Hematopoietic multipotent progenitor cell treated with erythropoietin and hydrocortisone succinate and interleukin-3 and kit ligand, for 8 days (in vitro differentiated cells): ENCODE measurements around the gene DPP9.
A peak's percentile ranks its signal among the peaks of the same experiment; 100 is the strongest.
"Not testable (repeated sequence)": the region's sequence is repeated elsewhere in the genome, so short reads cannot be mapped to it uniquely, and the experiment has no call there.

ENCODE experiments used
- DNase-seq: peaks from one replicate; pipeline ENCODE4 v3.0.0-alpha.2; 2015

DPP9 gene

DNA sequence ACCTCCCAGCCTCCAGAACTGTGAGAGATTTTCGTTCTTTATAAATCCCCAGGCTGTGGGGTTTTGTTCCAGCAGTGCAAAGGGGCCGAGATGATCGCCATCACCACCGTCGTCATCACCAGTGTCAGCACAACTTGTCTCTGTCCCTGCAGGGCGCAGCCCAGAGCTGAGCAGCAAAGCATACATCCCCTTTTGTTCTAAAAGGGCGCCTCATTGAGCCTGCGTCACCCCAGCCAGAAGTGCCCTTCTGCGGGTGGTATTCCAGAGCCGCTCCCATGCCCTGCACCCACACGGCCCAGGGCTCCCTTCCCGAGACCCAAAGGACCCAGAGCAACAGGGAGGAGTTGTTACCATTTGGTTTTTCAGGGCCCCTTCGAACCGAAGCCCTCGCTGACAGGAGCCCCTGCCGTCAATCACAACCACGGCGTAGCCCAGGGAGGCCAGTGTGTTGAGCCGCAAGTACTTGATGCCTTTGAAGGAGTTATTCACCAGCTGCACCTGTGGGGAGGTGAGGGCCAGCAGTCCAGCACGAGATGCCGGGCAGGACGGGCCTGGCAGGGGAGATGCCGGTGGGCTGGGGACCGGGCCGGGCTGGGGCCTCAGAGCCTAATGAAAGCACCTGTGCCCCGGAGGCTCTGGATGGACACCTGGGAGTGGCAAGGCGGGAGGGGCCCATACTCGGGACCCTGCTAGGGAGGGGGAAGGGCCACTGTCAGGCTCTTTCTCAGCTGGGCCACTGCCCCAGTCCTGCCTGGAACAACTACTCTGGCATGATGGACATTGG is 39.1 kb downstream of the DPP9 start:
- no peak for DNase-seq

- DNase-seq, result no peak
Measured at GRCh38 chr19:4682417-4683200, 41.0 kb downstream of the DPP9 start.

GRCh38 chr19:4680021-4680420 is 43.6 kb downstream of the DPP9 start:
- not testable (repeated sequence) for DNase-seq

- peak; percentile 60 for DNase-seq
Measured at GRCh38 chr19:4678881-4679790, 44.5 kb downstream of the DPP9 start.

DNA sequence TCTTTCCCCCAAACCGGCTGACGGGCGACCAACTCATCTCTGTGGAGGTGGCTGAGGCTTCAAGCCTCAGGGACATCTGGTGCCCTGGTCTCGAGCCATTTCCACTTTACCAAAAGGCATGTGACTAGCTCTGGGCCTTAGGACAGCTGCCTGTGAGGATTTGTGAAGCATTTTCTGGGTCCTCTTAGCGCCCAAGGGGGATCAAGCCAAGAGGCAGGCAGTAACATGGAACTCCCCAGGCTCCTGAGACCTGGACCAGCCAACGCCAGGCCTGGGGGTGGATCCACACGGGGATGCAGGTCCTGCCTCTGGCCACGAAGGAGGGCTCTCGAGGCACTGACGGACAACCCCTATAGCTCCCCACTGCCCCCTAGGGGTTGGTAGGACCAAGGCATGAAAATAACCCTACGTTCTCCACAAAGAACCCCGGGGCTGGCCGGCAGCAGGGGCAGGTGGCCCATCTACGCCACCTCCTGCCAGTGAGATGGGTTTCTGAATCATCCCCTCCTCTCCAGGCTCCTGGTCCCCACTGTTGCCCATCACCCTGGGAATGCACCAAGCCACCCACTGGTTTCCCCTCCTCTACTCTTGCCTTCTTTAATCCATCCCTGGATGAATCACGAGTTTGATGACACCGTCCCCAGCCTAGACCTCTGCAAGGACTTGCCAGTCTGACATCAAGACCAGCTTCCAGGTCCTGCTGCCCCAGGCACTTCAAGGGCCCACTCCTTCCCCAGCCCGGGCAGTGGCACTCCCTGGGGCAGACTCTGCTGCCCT is 46.5 kb downstream of the DPP9 start:
- DNase-seq, result peak; percentile 71

DNA sequence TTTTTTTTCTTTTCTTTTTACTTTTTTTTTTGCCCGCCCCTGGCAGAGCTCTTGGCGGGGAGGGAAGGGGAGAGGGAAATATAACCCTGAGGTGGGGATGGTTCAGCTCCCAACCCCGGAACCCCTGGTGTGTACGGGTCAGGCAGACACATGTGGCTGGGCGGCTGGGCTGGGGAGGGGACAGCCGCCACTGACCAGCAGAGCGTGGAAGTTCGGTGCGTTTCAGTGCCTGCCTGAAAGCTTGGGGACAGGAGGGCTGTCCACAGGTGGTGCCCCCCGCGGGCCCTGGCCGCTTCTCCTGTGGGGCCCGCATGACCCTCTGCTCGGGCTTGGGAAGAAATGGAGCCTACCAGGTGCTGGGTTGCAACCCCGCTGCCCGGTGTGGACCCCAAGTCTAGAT is 48.3 kb downstream of the DPP9 start:
- no peak for DNase-seq

DNA sequence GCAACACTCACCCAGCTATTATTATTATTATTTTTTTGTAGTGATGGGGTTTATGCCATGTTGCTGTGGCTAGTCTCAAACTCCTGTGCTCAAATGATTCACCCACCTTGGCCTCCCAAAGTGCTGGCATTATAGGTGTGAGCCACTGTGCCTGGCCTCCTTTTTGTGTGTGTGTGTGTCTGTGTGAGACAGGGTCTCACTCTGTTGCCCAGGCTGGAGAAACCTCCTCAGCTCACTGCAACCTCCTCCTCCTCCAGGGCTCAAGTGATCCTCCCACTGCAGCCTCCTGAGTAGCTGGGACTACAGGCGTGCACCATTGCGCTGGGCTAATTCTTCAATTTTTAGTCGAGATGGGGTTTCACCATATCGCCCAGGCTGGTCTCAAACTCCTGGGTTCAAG is 49.9 kb downstream of the DPP9 start:
- no peak for DNase-seq

DNA sequence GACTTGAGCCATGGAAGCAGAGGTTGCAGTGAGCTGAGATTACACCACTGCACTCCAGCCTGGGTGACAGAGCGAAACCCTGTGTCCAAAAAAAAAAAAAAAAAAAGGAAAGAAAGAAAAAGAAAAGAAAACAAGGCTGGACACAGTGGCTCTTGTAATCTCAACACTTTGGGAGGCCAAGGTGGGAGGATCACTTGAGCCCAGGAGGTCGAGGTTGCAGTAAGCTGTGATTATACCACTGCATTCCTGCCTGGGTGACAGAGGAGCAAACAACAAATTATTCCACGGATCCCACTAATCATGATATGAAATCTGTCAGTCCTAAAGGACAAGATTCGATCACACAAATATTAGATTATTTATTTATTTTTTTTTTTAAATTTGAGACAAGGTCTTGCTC is 50.4 kb downstream of the DPP9 start:
- DNase-seq, result no peak

GRCh38 chr19:4671185-4671851 is 52.3 kb downstream of the DPP9 start:
- no peak for DNase-seq

DNA sequence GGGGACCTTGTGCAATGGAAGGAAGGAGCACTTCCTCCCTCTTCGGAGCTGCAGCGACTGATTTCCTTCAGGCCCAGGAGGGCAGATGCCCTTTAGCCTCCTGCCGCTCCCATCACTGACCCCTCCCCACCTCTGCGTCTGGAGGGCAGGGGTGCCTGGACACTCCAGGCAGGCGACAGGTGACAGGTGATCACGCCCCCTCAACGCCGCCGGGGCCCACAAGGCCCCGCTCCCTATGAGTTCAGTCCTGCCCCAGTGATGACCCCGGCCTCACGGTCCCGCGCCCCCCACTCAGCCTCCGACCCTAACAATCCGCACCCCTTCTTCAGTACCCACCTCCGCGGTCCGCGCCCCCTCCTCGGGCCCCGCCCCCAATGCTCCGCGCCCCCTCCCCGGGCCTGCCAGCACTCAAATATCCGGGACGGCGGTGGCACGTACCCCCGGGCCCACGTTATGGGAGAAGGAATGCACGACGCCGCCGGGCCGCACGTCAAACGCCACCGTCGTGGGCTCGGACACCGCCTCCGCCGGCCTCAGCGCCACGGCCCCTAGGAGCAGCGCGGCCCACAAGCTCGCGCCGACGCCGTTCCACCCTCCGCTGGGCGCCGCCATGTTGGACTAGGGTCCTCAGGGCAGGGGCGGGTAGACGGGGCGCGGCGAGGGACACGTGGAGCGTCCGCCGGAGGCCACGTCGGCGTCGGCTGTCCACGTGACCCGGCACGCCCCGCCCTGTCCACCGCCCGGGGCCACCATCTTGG is 53.7 kb downstream of the DPP9 start, which contains the start of gene MYDGF:
MYDGF (minus strand) TSS at position 620 of the 758 bp plus-strand sequence; CDS start at position 612, 8 bp downstream.
- peak; percentile 89 for DNase-seq

DNA sequence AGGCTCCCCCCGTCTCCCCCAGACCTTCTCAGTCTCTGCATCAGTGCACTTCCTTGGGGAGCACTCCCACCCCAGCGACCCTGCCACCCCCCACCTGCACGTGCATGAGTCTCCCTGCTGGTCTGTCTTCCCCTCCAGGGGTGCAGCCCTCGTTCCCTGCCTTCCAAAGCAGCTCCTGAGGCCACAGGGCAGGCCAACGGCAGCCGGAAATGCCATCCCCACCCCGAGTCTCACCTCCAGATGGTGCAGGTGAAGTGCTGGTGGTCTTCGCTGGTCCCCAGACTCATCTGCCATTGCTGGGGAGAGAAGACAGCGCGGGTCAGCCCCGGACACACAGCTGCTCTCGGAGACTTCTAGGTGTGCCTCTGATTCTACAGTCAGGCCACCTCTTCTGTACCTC is 59.0 kb downstream of the DPP9 start:
- DNase-seq, result no peak

- no peak for DNase-seq
Measured at GRCh38 chr19:4662812-4663211, 60.8 kb downstream of the DPP9 start.

- DNase-seq, result no peak
Measured at GRCh38 chr19:4662020-4662695, 61.5 kb downstream of the DPP9 start.

- DNase-seq, result no peak
Measured at GRCh38 chr19:4660993-4661392, 62.6 kb downstream of the DPP9 start.

- DNase-seq, result peak; percentile 76
Measured at GRCh38 chr19:4660181-4660791, 63.4 kb downstream of the DPP9 start.

DNA sequence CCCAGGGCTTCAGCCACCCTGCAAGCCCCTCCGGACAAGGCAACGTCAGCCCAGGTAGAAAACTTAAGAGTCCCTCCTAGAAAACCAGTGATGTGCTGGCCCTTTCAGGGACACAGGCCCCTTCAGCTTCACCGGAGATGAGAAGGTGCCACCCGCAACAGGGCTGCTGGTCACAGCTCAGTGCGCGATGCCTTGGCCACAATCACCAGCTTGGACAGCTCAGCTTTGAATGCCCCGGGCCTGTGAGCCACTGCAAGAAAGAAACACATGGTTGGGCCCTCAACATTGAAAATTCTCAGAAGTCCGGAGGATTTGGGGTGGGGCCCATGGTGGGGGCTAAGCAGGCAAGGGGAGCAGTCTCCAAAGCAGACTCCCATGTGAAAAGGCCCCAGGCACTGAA is 65.8 kb downstream of the DPP9 start:
- DNase-seq, result no peak

GRCh38 chr19:4657262-4657661 is 66.4 kb downstream of the DPP9 start:
- no peak for DNase-seq

GRCh38 chr19:4656102-4656501 is 67.5 kb downstream of the DPP9 start:
- no peak for DNase-seq

DNA sequence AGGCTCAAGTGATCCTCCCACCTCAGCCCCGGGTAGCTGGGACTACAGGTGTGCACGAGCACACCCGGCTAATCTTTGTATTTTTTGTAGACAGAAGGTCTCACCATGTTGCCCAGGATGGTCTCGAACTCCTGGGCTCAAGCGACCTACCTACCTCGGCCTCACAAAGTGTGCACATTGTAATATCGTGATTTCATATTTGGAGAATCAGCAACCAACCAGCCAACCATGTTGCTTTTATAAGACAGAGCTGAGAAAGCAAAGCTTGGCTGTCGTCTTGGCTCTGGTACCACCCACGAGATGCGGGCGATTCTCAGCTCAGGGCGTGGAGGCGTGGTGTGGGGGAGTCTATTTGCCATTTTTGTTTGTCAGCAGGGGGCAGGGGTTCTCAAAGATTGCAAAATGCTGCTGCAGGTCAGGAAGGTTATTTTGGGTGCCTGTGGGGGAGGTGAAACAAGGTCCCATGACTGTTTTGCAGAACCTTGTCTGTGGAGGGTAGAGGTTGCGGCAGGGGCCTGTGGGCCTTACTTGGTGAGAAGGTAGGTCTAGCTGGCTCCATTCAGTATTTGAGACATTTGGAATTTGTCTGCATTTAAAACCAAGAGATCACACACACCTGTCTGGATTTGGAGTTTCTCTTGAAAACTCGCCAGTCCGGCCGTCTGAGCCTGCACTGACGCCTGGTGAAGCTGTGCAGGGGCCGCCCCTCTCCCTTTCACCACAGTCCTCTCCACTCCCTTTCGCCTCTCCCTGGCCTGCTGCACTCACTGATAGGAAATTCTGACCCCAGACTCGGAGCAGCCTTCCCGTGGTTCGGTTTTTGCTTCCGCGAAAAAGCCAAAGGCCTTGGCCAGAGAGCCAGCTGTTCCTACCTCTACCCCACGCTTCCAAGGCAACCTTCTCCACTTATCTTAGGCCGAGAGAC is 68.9 kb downstream of the DPP9 start:
- DNase-seq, result no peak
